Pulmonary artery endothelial cell (primary cell): ENCODE data around the gene RAB23. TPM values are rescaled to one million over a fixed set of nuclear protein-coding genes. Genes with fewer than 3 reads are reported as not detected.

Experiments
- DNase-seq: peaks from one replicate; pipeline ENCODE4 v3.0.0-alpha.2; 2011; ENCODE audit warnings: low read depth, low spot score
- total RNA-seq: library from RNA; depleted of rRNA; stranded (reverse); fragments of >200 nt; gene quantifications from 2 replicates; pipeline ENCODE4 v1.2.3, GENCODE V29; 2014

The RAB23 gene
- total RNA-seq, 1 donor from 2014 or later = 16.8 TPM

DNA sequence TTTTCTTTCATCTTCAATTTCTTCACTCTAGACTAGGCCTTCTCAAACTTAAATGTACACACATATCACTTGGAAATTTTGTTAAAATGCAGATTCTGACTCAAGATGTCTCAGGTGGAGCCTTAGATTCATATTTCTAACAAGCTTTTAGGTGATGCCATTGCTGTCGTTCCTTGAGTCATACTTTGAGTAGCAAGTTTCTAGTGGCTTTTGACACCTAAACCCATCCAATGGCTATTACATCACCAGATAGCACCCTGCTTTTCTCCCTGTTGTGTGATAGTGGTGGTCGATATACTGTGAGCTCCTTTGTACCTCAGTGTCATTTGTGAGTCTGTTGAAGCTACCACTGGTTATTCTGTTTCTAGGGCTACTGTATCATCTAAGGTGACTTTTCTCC lies 84.8 kb downstream of the RAB23 start:
- no peak for DNase-seq

Other genes starting within 250 kb of the RAB23 start
- 13.1 and 18.5 TPM in 2 replicates for gene KIAA1586, start 175.6 kb downstream of the RAB23 start, total RNA-seq
- gene ZNF451, start 132.1 kb downstream of the RAB23 start, total RNA-seq = 54.4 and 56.1 TPM in 2 replicates
- gene BAG2, start 50.0 kb downstream of the RAB23 start, total RNA-seq = 4.0 and 12.2 TPM in 2 replicates
- 22.0 and 37.0 TPM in 2 replicates for gene PRIM2, start 95.3 kb upstream of the RAB23 start, total RNA-seq